HepG2 (cell line): ENCODE measurements around the gene WFDC10B. TPM values are rescaled to one million over a fixed set of nuclear protein-coding genes. Genes with fewer than 3 reads are reported as not detected.

Source experiments
- ATAC-seq: fragments of 200-7000 bp; cut with Tn5 transposase; 3 replicates; pipeline ENCODE4 v1.9.1; 2020; ENCODE audit warnings: mild to moderate bottlenecking, moderate library complexity
- BruUV-seq: library from RNA; stranded (reverse); fragments of 400-500 nt; replicated peaks from 2 replicates; lab custom pipeline; 2021; lab: Mats Ljungman, UMichigan
- CTCF ChIA-PET: fragments of 300-600 bp; formaldehyde crosslinking; extraction: SDS; loops from one replicate; lab custom pipeline; 2021; ENCODE audit warnings: low total read pairs, inconsistent platforms, low intra/inter-chr PET ratio; lab: Yijun Ruan, JAX
- POLR2A ChIA-PET: fragments of 350-600 bp; sonication (Branson Sonifier 250); formaldehyde crosslinking; loops from one replicate; lab custom pipeline; 2020; ENCODE audit warnings: antibody characterized with exemption, inconsistent platforms; lab: Yijun Ruan, JAX
- DNase-seq: peaks from one replicate; pipeline ENCODE4 v3.0.0-alpha.2; 2015; ENCODE audit warnings: low spot score
- FAIRE-seq: peaks from 3 replicates; lab custom pipeline; 2011; peaks lifted over from hg19 to GRCh38; lab: Jason Lieb, UNC
- H2AFZ ChIP-seq: one replicate; pipeline ENCODE4 v1.6.1; 2011; ENCODE audit warnings: low read length, inconsistent platforms
- H3K27ac ChIP-seq: fragments of 300-600 bp; 3 replicates; pipeline ENCODE4 v1.8.0; 2011; ENCODE audit warnings: mixed run types, mild to moderate bottlenecking, mixed read lengths, low read length, inconsistent platforms; ENCODE audit not compliant: insufficient read depth; ENCODE audit errors: extremely low read length
- H3K27me3 ChIP-seq, 2 experiments: fragments of 200-600 bp in 1 of 2; 2 replicates in 1 of 2; 3 replicates in 1 of 2; pipeline versions ENCODE4 v1.6.0 to v1.8.0; 2011; ENCODE audit warnings: low read length in 2 of 2, mild to moderate bottlenecking in 2 of 2, moderate library complexity in 2 of 2, inconsistent platforms in 1 of 2; ENCODE audit not compliant: insufficient read depth in 2 of 2, control insufficient read depth in 1 of 2
- H3K36me3 ChIP-seq, 2 experiments: fragments of 200-600 bp in 1 of 2; replicated peaks in 1 of 2; 2 replicates in 1 of 2; 3 replicates in 1 of 2; pipeline versions ENCODE4 v1.5.1 to v1.8.0; 2011; ENCODE audit warnings: low read length in 2 of 2, inconsistent platforms in 1 of 2; ENCODE audit not compliant: insufficient read depth in 2 of 2, control insufficient read depth in 1 of 2
- H3K4me1 ChIP-seq: 2 replicates; pipeline ENCODE4 v1.5.1; 2012; ENCODE audit warnings: low read length, inconsistent platforms; ENCODE audit not compliant: insufficient read depth
- H3K4me2 ChIP-seq: 2 replicates; pipeline ENCODE4 v1.6.0; 2011; ENCODE audit warnings: low read depth, low read length, inconsistent platforms
- H3K4me3 ChIP-seq, 3 experiments: fragments of 200-600 bp in 1 of 3; sonication (generic), shearing (Covaris generic) in 1 of 3; replicated peaks in 1 of 3; 2 replicates each; pipeline ENCODE4 v1.5.1; 2011 to 2016; ENCODE audit warnings: low read length in 3 of 3, inconsistent platforms in 2 of 3, low read depth in 2 of 3, mild to moderate bottlenecking in 2 of 3, control low read depth in 1 of 3, mixed read lengths in 1 of 3; ENCODE audit not compliant: insufficient read depth in 1 of 3
- H3K79me2 ChIP-seq: one replicate; pipeline ENCODE4 v1.6.1; 2011; ENCODE audit warnings: low read length, inconsistent platforms; ENCODE audit not compliant: insufficient read depth
- H3K9ac ChIP-seq: 2 replicates; pipeline ENCODE4 v1.6.0; 2011; ENCODE audit warnings: mild to moderate bottlenecking, low read depth, low read length, inconsistent platforms; ENCODE audit not compliant: insufficient read depth
- H3K9me3 ChIP-seq: 2 replicates; pipeline ENCODE4 v1.5.1; 2012; ENCODE audit warnings: mild to moderate bottlenecking, low read length
- H4K20me1 ChIP-seq: 2 replicates; pipeline ENCODE4 v1.6.0; 2011; ENCODE audit warnings: inconsistent platforms, mild to moderate bottlenecking, low read length, moderate library complexity; ENCODE audit not compliant: insufficient read depth
- ARID2 ChIP-seq: sonication (generic); formaldehyde crosslinking; IDR thresholded peaks from 2 replicates; pipeline ENCODE4 v1.8.1; 2022; ENCODE audit warnings: mild to moderate bottlenecking, missing genetic modification reagents, borderline replicate concordance
- HMG20B ChIP-seq: conservative IDR thresholded peaks from 2 replicates; pipeline ENCODE4 v1.6.1; 2016; ENCODE audit warnings: missing genetic modification reagents, missing compliant biosample characterization
- KAT2B ChIP-seq: fragments of 150-350 bp; IDR thresholded peaks from 2 replicates; pipeline ENCODE4 v1.6.1; 2014; ENCODE audit warnings: low read depth, low read length, borderline replicate concordance
- MAF1 ChIP-seq: sonication (generic); formaldehyde crosslinking; IDR thresholded peaks from 2 replicates; pipeline ENCODE4 v1.5.0; 2020; ENCODE audit warnings: missing genetic modification reagents, borderline replicate concordance
- NFYB ChIP-seq: sonication (generic); formaldehyde crosslinking; IDR thresholded peaks from 2 replicates; pipeline ENCODE4 v1.4.0; 2020; ENCODE audit warnings: missing genetic modification reagents
- SAP130 ChIP-seq: IDR thresholded peaks from 2 replicates; pipeline ENCODE4 v1.6.1; 2016; ENCODE audit warnings: low read depth
- TBX2 ChIP-seq: sonication (generic); formaldehyde crosslinking; IDR thresholded peaks from 2 replicates; pipeline ENCODE4 v1.5.0; 2020; ENCODE audit warnings: missing genetic modification reagents, mild to moderate bottlenecking, borderline replicate concordance
- ZBED4 ChIP-seq: sonication (generic); formaldehyde crosslinking; IDR thresholded peaks from 2 replicates; pipeline ENCODE4 v1.4.0; 2020; ENCODE audit warnings: missing genetic modification reagents, borderline replicate concordance
- ZNF552 ChIP-seq: sonication (generic); formaldehyde crosslinking; IDR thresholded peaks from 2 replicates; pipeline ENCODE4 v1.9.0; 2022; ENCODE audit warnings: missing genetic modification reagents, mild to moderate bottlenecking, borderline replicate concordance
- ZNF672 ChIP-seq: sonication (generic); formaldehyde crosslinking; IDR thresholded peaks from 2 replicates; pipeline ENCODE4 v1.8.1; 2022; ENCODE audit warnings: missing genetic modification reagents
- WGBS: methylation state at CpG from one replicate; pipeline ENCODE4 v1.1.6; 2017; ENCODE audit warnings: low lambda C conversion rate; 5-methylcytosine and 5-hydroxymethylcytosine counted together
- in situ Hi-C: cut with HindIII; loops from 2 replicates; pipeline ENCODE4 v1.10.0; 2017; ENCODE audit warnings: low pct_unique_long_range_greater_than_20kb; ENCODE audit not compliant: extremely low pct_ligation_motif_present
- intact Hi-C: fragments of 100-400 bp; cut with micrococcal nuclease; formaldehyde crosslinking; loops from one replicate; pipeline ENCODE4 v1.10.0; 2022; ENCODE audit not compliant: unreplicated experiment
- polyA plus RNA-seq, 8 experiments: library from polyadenylated mRNA; depleted of rRNA in 3 of 8; stranded (reverse) in 7 of 8; unstranded in 1 of 8; fragments of >200 nt; fragmentation: Illumina TruSeq in 4 of 8; extraction: Trizol in 4 of 8; gene quantifications; 2 replicates each; pipeline versions ENCODE4 v1.2.1 to v1.2.3, GENCODE V29; 2011 to 2016; ENCODE audit warnings: low read depth in 4 of 8, missing spikeins in 1 of 8, mixed read lengths in 1 of 8; ENCODE audit not compliant: insufficient read depth in 1 of 8
- total RNA-seq, 5 experiments: library from RNA; depleted of rRNA; stranded (reverse); fragments of >200 nt; fragmentation: Illumina TruSeq; extraction: Trizol; gene quantifications; 2 replicates each; pipeline ENCODE4 v1.2.3, GENCODE V29; 2016; ENCODE audit warnings: low read depth in 1 of 5
- TF ChIP-seq, protein P1 (sequence below): sonication (generic); formaldehyde crosslinking; IDR thresholded peaks from 2 replicates; pipeline ENCODE4 v1.4.0; 2020; ENCODE audit warnings: mild to moderate bottlenecking, missing genetic modification reagents
- TF ChIP-seq, protein P2 (sequence below): IDR thresholded peaks from 2 replicates; pipeline ENCODE4 v1.6.1; 2016; ENCODE audit warnings: control low read depth
- TF ChIP-seq, protein P3 (sequence below): sonication (generic); formaldehyde crosslinking; conservative IDR thresholded peaks from 2 replicates; pipeline ENCODE4 v1.4.0; 2020; ENCODE audit warnings: missing genetic modification reagents

Gene WFDC10B
- total and polyA plus RNA-seq, 2 of the 13 experiments (the other 11 are each of a cell fraction or from before 2014, with no cell fraction given): 0.24 TPM; not detected in 1

- Histone ChIP-seq H3K9ac (no peak overlapping the region), H3K27ac (no peak overlapping the region), H3K79me2 (no peaks in the 10 kb centered on the region), H3K4me1 (0 out of 2 replicates have a peak, but pooled peaks cover 8% of the 10 kb centered on the region), H3K27me3 (peaks cover 0 to 3% of the 10 kb centered on the region in 2 experiments; a peak in 1 of 5 replicates), H4K20me1 (no peaks in the 10 kb centered on the region), H3K4me2 (no peak overlapping the region), H3K9me3 (no peaks in the 10 kb centered on the region), H3K36me3 (no peaks in the 10 kb centered on the region), H3K4me3 (no peak overlapping the region), H2AFZ (no peak overlapping the region)
- no peak for ATAC-seq
- POLR2A ChIA-PET: no interaction called here
- in situ Hi-C loops: no loop called here
- CTCF ChIA-PET: no interaction called here
- no peak for FAIRE-seq
- TF ChIP-seq NFYB (no peak), TBX2 (CRISPR knock-in tag) (no peak), ZNF552 (CRISPR knock-in tag) (no peak), MAF1 (CRISPR knock-in tag) (no peak), HMG20B (CRISPR knock-in tag) (no peak), ARID2 (no peak), ZNF672 (no peak), SAP130 (no peak), ZBED4 (no peak), KAT2B (no peak)
- TF ChIP-seq, protein P1, sequence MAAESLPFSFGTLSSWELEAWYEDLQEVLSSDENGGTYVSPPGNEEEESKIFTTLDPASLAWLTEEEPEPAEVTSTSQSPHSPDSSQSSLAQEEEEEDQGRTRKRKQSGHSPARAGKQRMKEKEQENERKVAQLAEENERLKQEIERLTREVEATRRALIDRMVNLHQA: no peak
- TF ChIP-seq, protein P2, sequence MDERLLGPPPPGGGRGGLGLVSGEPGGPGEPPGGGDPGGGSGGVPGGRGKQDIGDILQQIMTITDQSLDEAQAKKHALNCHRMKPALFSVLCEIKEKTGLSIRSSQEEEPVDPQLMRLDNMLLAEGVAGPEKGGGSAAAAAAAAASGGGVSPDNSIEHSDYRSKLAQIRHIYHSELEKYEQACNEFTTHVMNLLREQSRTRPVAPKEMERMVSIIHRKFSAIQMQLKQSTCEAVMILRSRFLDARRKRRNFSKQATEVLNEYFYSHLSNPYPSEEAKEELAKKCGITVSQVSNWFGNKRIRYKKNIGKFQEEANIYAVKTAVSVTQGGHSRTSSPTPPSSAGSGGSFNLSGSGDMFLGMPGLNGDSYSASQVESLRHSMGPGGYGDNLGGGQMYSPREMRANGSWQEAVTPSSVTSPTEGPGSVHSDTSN: no peak
- TF ChIP-seq, protein P3, sequence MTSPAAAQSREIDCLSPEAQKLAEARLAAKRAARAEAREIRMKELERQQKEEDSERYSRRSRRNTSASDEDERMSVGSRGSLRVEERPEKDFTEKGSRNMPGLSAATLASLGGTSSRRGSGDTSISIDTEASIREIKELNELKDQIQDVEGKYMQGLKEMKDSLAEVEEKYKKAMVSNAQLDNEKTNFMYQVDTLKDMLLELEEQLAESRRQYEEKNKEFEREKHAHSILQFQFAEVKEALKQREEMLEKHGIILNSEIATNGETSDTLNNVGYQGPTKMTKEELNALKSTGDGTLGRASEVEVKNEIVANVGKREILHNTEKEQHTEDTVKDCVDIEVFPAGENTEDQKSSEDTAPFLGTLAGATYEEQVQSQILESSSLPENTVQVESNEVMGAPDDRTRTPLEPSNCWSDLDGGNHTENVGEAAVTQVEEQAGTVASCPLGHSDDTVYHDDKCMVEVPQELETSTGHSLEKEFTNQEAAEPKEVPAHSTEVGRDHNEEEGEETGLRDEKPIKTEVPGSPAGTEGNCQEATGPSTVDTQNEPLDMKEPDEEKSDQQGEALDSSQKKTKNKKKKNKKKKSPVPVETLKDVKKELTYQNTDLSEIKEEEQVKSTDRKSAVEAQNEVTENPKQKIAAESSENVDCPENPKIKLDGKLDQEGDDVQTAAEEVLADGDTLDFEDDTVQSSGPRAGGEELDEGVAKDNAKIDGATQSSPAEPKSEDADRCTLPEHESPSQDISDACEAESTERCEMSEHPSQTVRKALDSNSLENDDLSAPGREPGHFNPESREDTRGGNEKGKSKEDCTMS (CRISPR knock-in tag): no peak
- intact Hi-C loops: no loop called here
- BruUV-seq: no TSS peak
- WGBS: 35% methylated on average over 2 of the region's 2 CpGs
- no peak for DNase-seq
Observed at GRCh38 chr20:45695496-45695895, 9.3 kb downstream of the WFDC10B start.
